K562 (cell line): ENCODE results near the gene SFXN3. TPM values are rescaled to one million over a fixed set of nuclear protein-coding genes. Genes with fewer than 3 reads are reported as not detected.

Experiments used
- ATAC-seq: fragments of 200-7000 bp; cut with Tn5 transposase; 3 replicates; pipeline ENCODE4 v1.9.1; 2020; ENCODE audit warnings: moderate library complexity
- BruUV-seq: library from RNA; stranded (reverse); fragments of 400-500 nt; replicated peaks from 2 replicates; lab custom pipeline; 2021; lab: Mats Ljungman, UMichigan
- CTCF ChIA-PET: fragments of 300-600 bp; formaldehyde crosslinking; extraction: SDS; loops from one replicate; lab custom pipeline; 2021; ENCODE audit warnings: low intra/inter-chr PET ratio; lab: Yijun Ruan, JAX
- POLR2A ChIA-PET: fragments of 300-600, 350-650 bp; sonication (Branson Sonifier 250); formaldehyde crosslinking; extraction: SDS; loops from one replicate; lab custom pipeline; 2021; ENCODE audit warnings: antibody characterized with exemption, inconsistent platforms; lab: Yijun Ruan, JAX
- DNase-seq, 4 experiments: peaks; one replicate each; pipeline versions ENCODE4 v3.0.0 to v3.0.0-alpha.2; 2011 to 2018; ENCODE audit warnings: low spot score in 3 of 4, mixed read lengths in 3 of 4; ENCODE audit errors: extremely low read depth in 1 of 4
- FAIRE-seq: peaks from 2 replicates; lab custom pipeline; 2011; peaks lifted over from hg19 to GRCh38; lab: Jason Lieb, UNC
- H2AFZ ChIP-seq: 2 replicates; pipeline ENCODE4 v1.6.0; 2011; ENCODE audit warnings: low read depth, low read length, control low read depth, inconsistent platforms
- H3K27ac ChIP-seq: fragments of 200-600 bp; 3 replicates; pipeline ENCODE4 v1.8.0; 2011; ENCODE audit warnings: low read depth, mild to moderate bottlenecking, control low read depth, inconsistent platforms, low read length, moderate library complexity, mixed read lengths; ENCODE audit errors: extremely low read depth
- H3K27me3 ChIP-seq, 2 experiments: fragments of 300-600 bp in 1 of 2; 2 replicates in 1 of 2; 3 replicates in 1 of 2; pipeline versions ENCODE4 v1.6.0 to v1.8.0; 2011; ENCODE audit warnings: inconsistent platforms in 2 of 2, low read length in 2 of 2, mild to moderate bottlenecking in 1 of 2, mixed read lengths in 1 of 2, moderate library complexity in 1 of 2; ENCODE audit not compliant: control insufficient read depth in 2 of 2, insufficient read depth in 2 of 2
- H3K36me3 ChIP-seq: fragments of 300-600 bp; 3 replicates; pipeline ENCODE4 v1.8.0; 2011; ENCODE audit warnings: mild to moderate bottlenecking, low read length, inconsistent platforms; ENCODE audit not compliant: control insufficient read depth, insufficient read depth
- H3K4me1 ChIP-seq, 2 experiments: fragments of 200-600 bp in 1 of 2; replicated peaks in 1 of 2; 2 replicates in 1 of 2; 3 replicates in 1 of 2; pipeline versions ENCODE4 v1.5.1 to v1.8.0; 2011; ENCODE audit warnings: inconsistent platforms in 2 of 2, low read length in 2 of 2, mild to moderate bottlenecking in 1 of 2, mixed read lengths in 1 of 2, moderate library complexity in 1 of 2; ENCODE audit not compliant: control insufficient read depth in 2 of 2, insufficient read depth in 2 of 2
- H3K4me2 ChIP-seq: 2 replicates; pipeline ENCODE4 v1.6.1; 2011; ENCODE audit warnings: low read length, control low read depth, inconsistent platforms, mixed read lengths; ENCODE audit not compliant: insufficient read depth
- H3K4me3 ChIP-seq: fragments of 200-600 bp; sonication (generic), shearing (Covaris generic); 2 replicates; pipeline ENCODE4 v1.5.1; 2016; ENCODE audit warnings: control low read depth, inconsistent platforms
- H3K79me2 ChIP-seq: fragments of 200-600 bp; 3 replicates; pipeline ENCODE4 v1.8.0; 2011; ENCODE audit warnings: low read length, inconsistent platforms; ENCODE audit not compliant: control insufficient read depth, insufficient read depth
- H3K9ac ChIP-seq, 2 experiments: 2 replicates each; pipeline versions ENCODE4 v1.6.0 to v1.6.1; 2011; ENCODE audit warnings: low read depth in 2 of 2, low read length in 2 of 2, control low read depth in 1 of 2, inconsistent platforms in 1 of 2, mild to moderate bottlenecking in 1 of 2, mixed read lengths in 1 of 2; ENCODE audit not compliant: insufficient read depth in 1 of 2
- H3K9me1 ChIP-seq: one replicate; pipeline ENCODE4 v1.6.0; 2011; ENCODE audit warnings: inconsistent platforms, mild to moderate bottlenecking, low read length, moderate library complexity; ENCODE audit not compliant: control insufficient read depth, insufficient read depth
- H3K9me3 ChIP-seq: replicated peaks from 2 replicates; pipeline ENCODE4 v1.5.1; 2011; ENCODE audit warnings: low read depth, low read length, inconsistent platforms; ENCODE audit not compliant: control insufficient read depth, insufficient read depth
- H4K20me1 ChIP-seq: replicated peaks from 2 replicates; pipeline ENCODE4 v1.6.1; 2011; ENCODE audit warnings: low read length, inconsistent platforms, mixed read lengths; ENCODE audit not compliant: control insufficient read depth, insufficient read depth
- FUS ChIP-seq: fragments of 200-400 bp; formaldehyde crosslinking; optimal IDR thresholded peaks from 2 replicates; pipeline ENCODE3; 2017; ENCODE audit warnings: low read depth, low read length
- HDAC8 ChIP-seq: fragments of 450-650 bp; IDR thresholded peaks from 2 replicates; pipeline ENCODE4 v1.6.1; 2016; ENCODE audit warnings: mild to moderate bottlenecking, missing genetic modification characterization, moderate library complexity, missing compliant biosample characterization
- L3MBTL2 ChIP-seq: fragments of 450-650 bp; IDR thresholded peaks from 2 replicates; pipeline ENCODE4 v1.6.1; 2016; ENCODE audit warnings: mild to moderate bottlenecking, moderate library complexity
- MEF2D ChIP-seq: conservative IDR thresholded peaks from 2 replicates; pipeline ENCODE4 v1.6.1; 2016; ENCODE audit warnings: low read depth, missing genetic modification characterization, missing compliant biosample characterization
- SRSF1 ChIP-seq: fragments of 200-400 bp; formaldehyde crosslinking; IDR thresholded peaks from 2 replicates; pipeline ENCODE4 v1.6.1; 2017; ENCODE audit warnings: mild to moderate bottlenecking, low read depth, low read length, moderate library complexity
- STAG1 ChIP-seq: sonication (generic); formaldehyde crosslinking; IDR thresholded peaks from 2 replicates; pipeline ENCODE4 v1.5.0; 2020; ENCODE audit warnings: missing genetic modification reagents, borderline replicate concordance
- TSC22D4 ChIP-seq: fragments of 450-650 bp; IDR thresholded peaks from 2 replicates; pipeline ENCODE4 v1.6.1; 2016; ENCODE audit warnings: missing genetic modification characterization, missing biosample characterization, control low read depth
- ZNF12 ChIP-seq: sonication (generic); formaldehyde crosslinking; IDR thresholded peaks from 2 replicates; pipeline ENCODE4 v1.4.0; 2020; ENCODE audit warnings: mild to moderate bottlenecking, missing genetic modification reagents
- WGBS: fragments of 100-300 bp; shearing (Covaris generic); methylation state at CpG from one replicate; pipeline ENCODE4 v1.1.6; 2016; ENCODE audit warnings: low coverage, mixed read lengths; ENCODE audit not compliant: insufficient coverage; ENCODE audit errors: missing lambda C conversion rate; 5-methylcytosine and 5-hydroxymethylcytosine counted together
- in situ Hi-C: fragments of 300-500 bp; cut with MboI; formaldehyde crosslinking; loops from 4 replicates; pipeline ENCODE4 v1.15.0; 2018; ENCODE audit warnings: inconsistent platforms, mixed read lengths
- intact Hi-C: fragments of 100-400 bp; cut with micrococcal nuclease; formaldehyde crosslinking; loops from 2 replicates; pipeline ENCODE4 v1.14.2; 2022
- polyA plus RNA-seq, 8 experiments: library from polyadenylated mRNA; depleted of rRNA in 4 of 8; stranded (reverse) in 5 of 8; unstranded in 3 of 8; fragments of >200 nt; fragmentation: Nextera tagmentation in 2 of 8; fragmentation: Illumina TruSeq in 1 of 8; extraction: Ambion mirVana in 2 of 8; extraction: Trizol in 1 of 8; gene quantifications; 2 replicates each; pipeline versions ENCODE4 v1.2.1 to v1.2.3, GENCODE V29; 2011 to 2014; ENCODE audit warnings: inconsistent platforms in 1 of 8, missing spikeins in 1 of 8
- total RNA-seq, 7 experiments: library from RNA; depleted of rRNA in 6 of 7; stranded (reverse); fragments of >200 nt in 6 of 7; fragmentation: Illumina TruSeq in 2 of 7; extraction: Trizol in 2 of 7; gene quantifications; 2 replicates each; pipeline versions ENCODE4 v1.2.1 to v1.2.3, GENCODE V29; 2011 to 2021; ENCODE audit warnings: low replicate concordance in 1 of 7
- TF ChIP-seq, protein P1 (sequence below): fragments of 250-450 bp; sonication (Bioruptor Pico); IDR thresholded peaks from 2 replicates; pipeline ENCODE4 v1.5.0; 2021; ENCODE audit warnings: mild to moderate bottlenecking, borderline replicate concordance
- TF ChIP-seq, protein P2 (sequence below): fragments of 450-650 bp; IDR thresholded peaks from 2 replicates; pipeline ENCODE4 v1.6.1; 2018; ENCODE audit not compliant: partially characterized antibody

The SFXN3 gene
- total and polyA plus RNA-seq, 9 of the 15 experiments (the other 6 are each of a cell fraction or from before 2014, with no cell fraction given), result 0.24 to 4.6 (median 0.86) TPM

DNA sequence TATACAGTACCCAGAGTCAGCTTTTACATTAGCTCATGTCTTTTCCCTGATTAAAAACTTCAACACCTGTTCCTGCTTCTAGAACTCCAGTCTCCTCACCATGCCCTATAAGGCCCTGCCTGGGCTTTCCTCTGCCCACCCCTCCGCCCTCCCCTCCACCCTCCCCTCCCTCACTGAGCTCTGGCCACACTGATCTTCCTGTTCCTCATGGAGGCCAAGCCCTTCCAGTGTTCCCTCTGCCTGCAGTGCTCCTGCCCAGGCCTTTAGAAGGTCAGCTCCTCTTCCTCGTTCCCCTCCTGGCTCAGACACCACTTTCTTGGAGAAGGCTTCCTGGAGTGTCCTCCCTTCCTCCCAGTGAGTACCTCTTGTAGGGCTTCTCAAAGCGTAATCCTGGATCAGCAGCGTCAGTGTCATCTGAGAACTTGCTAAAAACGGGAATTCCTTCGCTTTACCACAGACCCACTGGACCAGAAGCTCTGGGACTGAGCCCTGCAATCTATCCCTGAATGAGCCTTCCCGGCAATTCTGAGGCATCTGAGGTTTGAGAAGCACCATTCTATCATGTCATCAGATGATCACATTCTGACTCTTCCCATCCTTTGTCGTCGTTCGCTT is 3.8 kb upstream of the SFXN3 start:
- POLR2A ChIA-PET, result interaction anchor here (0.6 to 1.2 kb wide), 3 partner anchors 11 to 16 kb away, joined by 3 to 4 read pairs (median 4); no protein-coding TSS in a partner anchor
- H3K4me3 ChIP-seq, result no peak overlapping the region
- FAIRE-seq, result no peak
- H3K36me3 ChIP-seq, result no peaks in the 10 kb centered on the region
- peaks cover 0 to 28% of the 10 kb centered on the region in 2 experiments; a peak in 4 of 5 replicates for H3K4me1 ChIP-seq
- no peak for ATAC-seq
- no peak for DNase-seq
- no peaks in the 10 kb centered on the region for H3K79me2 ChIP-seq
- in situ Hi-C loops, result no loop called here
- 15% methylated on average over 6 of the region's 10 CpGs for WGBS
- H3K9me3 ChIP-seq, result no peaks in the 10 kb centered on the region
- H2AFZ ChIP-seq, result no peak overlapping the region
- intact Hi-C loops, result no loop called here
- CTCF ChIA-PET, result no interaction called here
- H3K27me3 ChIP-seq, result peaks cover 2 to 4% of the 10 kb centered on the region in 2 experiments; a peak in 4 of 5 replicates
- no peak overlapping the region for H3K27ac ChIP-seq
- TF ChIP-seq, protein P1, sequence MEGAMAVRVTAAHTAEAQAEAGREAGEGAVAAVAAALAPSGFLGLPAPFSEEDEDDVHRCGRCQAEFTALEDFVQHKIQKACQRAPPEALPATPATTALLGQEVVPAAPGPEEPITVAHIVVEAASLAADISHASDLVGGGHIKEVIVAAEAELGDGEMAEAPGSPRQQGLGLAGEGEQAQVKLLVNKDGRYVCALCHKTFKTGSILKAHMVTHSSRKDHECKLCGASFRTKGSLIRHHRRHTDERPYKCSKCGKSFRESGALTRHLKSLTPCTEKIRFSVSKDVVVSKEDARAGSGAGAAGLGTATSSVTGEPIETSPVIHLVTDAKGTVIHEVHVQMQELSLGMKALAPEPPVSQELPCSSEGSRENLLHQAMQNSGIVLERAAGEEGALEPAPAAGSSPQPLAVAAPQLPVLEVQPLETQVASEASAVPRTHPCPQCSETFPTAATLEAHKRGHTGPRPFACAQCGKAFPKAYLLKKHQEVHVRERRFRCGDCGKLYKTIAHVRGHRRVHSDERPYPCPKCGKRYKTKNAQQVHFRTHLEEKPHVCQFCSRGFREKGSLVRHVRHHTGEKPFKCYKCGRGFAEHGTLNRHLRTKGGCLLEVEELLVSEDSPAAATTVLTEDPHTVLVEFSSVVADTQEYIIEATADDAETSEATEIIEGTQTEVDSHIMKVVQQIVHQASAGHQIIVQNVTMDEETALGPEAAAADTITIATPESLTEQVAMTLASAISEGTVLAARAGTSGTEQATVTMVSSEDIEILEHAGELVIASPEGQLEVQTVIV (CRISPR knock-in tag), result no peak
- TF ChIP-seq STAG1 (CRISPR knock-in tag) (no peak), FUS (no peak), SRSF1 (no peak), ZNF12 (CRISPR knock-in tag) (no peak), HDAC8 (tag) (no peak), TSC22D4 (tag) (no peak), MEF2D (tag) (no peak), L3MBTL2 (no peak)
- TF ChIP-seq, protein P2, sequence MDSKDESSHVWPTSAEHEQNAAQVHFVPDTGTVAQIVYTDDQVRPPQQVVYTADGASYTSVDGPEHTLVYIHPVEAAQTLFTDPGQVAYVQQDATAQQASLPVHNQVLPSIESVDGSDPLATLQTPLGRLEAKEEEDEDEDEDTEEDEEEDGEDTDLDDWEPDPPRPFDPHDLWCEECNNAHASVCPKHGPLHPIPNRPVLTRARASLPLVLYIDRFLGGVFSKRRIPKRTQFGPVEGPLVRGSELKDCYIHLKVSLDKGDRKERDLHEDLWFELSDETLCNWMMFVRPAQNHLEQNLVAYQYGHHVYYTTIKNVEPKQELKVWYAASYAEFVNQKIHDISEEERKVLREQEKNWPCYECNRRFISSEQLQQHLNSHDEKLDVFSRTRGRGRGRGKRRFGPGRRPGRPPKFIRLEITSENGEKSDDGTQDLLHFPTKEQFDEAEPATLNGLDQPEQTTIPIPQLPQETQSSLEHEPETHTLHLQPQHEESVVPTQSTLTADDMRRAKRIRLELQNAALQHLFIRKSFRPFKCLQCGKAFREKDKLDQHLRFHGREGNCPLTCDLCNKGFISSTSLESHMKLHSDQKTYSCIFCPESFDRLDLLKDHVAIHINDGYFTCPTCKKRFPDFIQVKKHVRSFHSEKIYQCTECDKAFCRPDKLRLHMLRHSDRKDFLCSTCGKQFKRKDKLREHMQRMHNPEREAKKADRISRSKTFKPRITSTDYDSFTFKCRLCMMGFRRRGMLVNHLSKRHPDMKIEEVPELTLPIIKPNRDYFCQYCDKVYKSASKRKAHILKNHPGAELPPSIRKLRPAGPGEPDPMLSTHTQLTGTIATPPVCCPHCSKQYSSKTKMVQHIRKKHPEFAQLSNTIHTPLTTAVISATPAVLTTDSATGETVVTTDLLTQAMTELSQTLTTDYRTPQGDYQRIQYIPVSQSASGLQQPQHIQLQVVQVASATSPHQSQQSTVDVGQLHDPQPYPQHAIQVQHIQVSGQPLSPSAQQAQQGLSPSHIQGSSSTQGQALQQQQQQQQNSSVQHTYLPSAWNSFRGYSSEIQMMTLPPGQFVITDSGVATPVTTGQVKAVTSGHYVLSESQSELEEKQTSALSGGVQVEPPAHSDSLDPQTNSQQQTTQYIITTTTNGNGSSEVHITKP, result no peak
- H4K20me1 ChIP-seq, result no peaks in the 10 kb centered on the region
- H3K9me1 ChIP-seq, result no peaks in the 10 kb centered on the region
- no TSS peak for BruUV-seq
- H3K9ac ChIP-seq, result no peak overlapping the region
- H3K4me2 ChIP-seq, result no peak overlapping the region
